ENCODE data around the gene SURF4.

GRCh38 chr9:133406480-133407307 is 30.8 kb upstream of the SURF4 start:
- peak; percentile 90 for TF ChIP-seq CTCF (conservative IDR thresholded peaks at IDR 0.05; ENCODE audit: low read length)
- no peak for TF ChIP-seq EZH2phosphoT487 (IDR thresholded peaks at IDR 0.05; ENCODE audit: borderline replicate concordance)

All from Loucy (cell line).